ENCODE results near the gene APC2. TPM values are rescaled to one million over a fixed set of nuclear protein-coding genes. Genes with fewer than 3 reads are reported as not detected.

APC2 gene
- total and polyA plus RNA-seq, 7 donors: under 0.01 to 2.0 (median 1.1) TPM; not detected in 2

- DNase-seq: no peak
- WGBS, 2 donors: 43 to 55% methylated on average over 11 of the region's 11 CpGs
- no peaks in the 10 kb centered on the region for H3K36me3 ChIP-seq
- no peaks in the 10 kb centered on the region for H3K9me3 ChIP-seq
- no peak for TF ChIP-seq POLR2AphosphoS5 (IDR thresholded peaks at IDR 0.05)
- TF ChIP-seq POLR2A (IDR thresholded peaks at IDR 0.05): no peak
- peaks cover 0 to 12% (median 5%) of the 10 kb centered on the region in 3 donors for H3K27me3 ChIP-seq
- H3K4me3 ChIP-seq: peak overlapping the region in 3 of 4 donors; percentile 52 to 70 (median 56)
- peak overlapping the region in 1 of 4 donors; percentile 39 for H3K27ac ChIP-seq
- intact Hi-C loops (cut with DNase I): loop anchor here (5.0 kb wide), 1 partner anchor 85 kb away; no protein-coding TSS in a partner anchor
- H3K4me1 ChIP-seq: peaks cover 0 to 23% (median 21%) of the 10 kb centered on the region in 4 donors
Measured at GRCh38 chr19:1401889-1402217, 48.1 kb upstream of the APC2 start.

- DNase-seq: no peak
- no peak for TF ChIP-seq CTCF (IDR thresholded peaks at IDR 0.05)
- no peak for TF ChIP-seq EP300 (IDR thresholded peaks at IDR 0.05)
- TF ChIP-seq POLR2A (IDR thresholded peaks at IDR 0.05): no peak
- no peak for TF ChIP-seq POLR2AphosphoS5 (IDR thresholded peaks at IDR 0.05)
- Histone ChIP-seq H3K36me3 (no peaks in the 10 kb centered on the region), H3K4me3 (no peak overlapping the region), H3K4me1 (peaks cover 0 to 25% (median 22%) of the 10 kb centered on the region in 4 donors), H3K9me3 (no peaks in the 10 kb centered on the region), H3K27me3 (peaks cover 0 to 12% (median 5%) of the 10 kb centered on the region in 3 donors), H3K27ac (no peak overlapping the region)
- WGBS, 2 donors: 52% methylated on average over 25 of the region's 25 CpGs
- intact Hi-C loops (cut with DNase I): loop anchor here (5.0 kb wide), 1 partner anchor 85 kb away; no protein-coding TSS in a partner anchor
Measured at GRCh38 chr19:1402411-1403070, 47.4 kb upstream of the APC2 start.

GRCh38 chr19:1406774-1407527 is 43.0 kb upstream of the APC2 start:
- intact Hi-C loops (cut with DNase I): loop anchor here (2.0 to 5.0 kb wide), 3 partner anchors 24 to 130 kb away; partner anchors contain the start of genes FAM174C and NDUFS7
- TF ChIP-seq CTCF (IDR thresholded peaks at IDR 0.05) (peak in 3 of 4 experiments; percentile 6 to 45 (median 26)), POLR2AphosphoS5 (IDR thresholded peaks at IDR 0.05) (peak; percentile 16 to 47 (median 36)), POLR2A (IDR thresholded peaks at IDR 0.05) (no peak), EP300 (IDR thresholded peaks at IDR 0.05) (peak in 1 of 4 donors; percentile 37)
- 0 to 1% methylated on average over 72 of the region's 72 CpGs for WGBS, 2 donors

GRCh38 chr19:1407528-1408299 is 42.2 kb upstream of the APC2 start, which contains the start of gene DAZAP1:
DAZAP1 (plus strand) TSS chr19:1407586; CDS start chr19:1407774, 188 bp downstream.
- 1% methylated on average over 121 of the region's 121 CpGs for WGBS, 2 donors
- Histone ChIP-seq H3K36me3 (peaks cover 0 to 2% (median under 1%) of the 10 kb centered on the region in 4 donors), H3K27me3 (peaks cover 0 to 1% (median 0%) of the 10 kb centered on the region in 3 donors), H3K27ac (peak within 1 kb of the TSS; percentile 91 to 98 (median 94)), H3K4me3 (peak within 1 kb of the TSS; percentile 93 to 99 (median 94)), H3K4me1 (peaks cover 4 to 48% (median 46%) of the 10 kb centered on the region in 4 donors), H3K9me3 (no peaks in the 10 kb centered on the region)
- intact Hi-C loops (cut with DNase I): loop anchor here (2.0 to 5.0 kb wide), 3 partner anchors 25 to 130 kb away; partner anchors contain the start of genes FAM174C and NDUFS7
- peak; percentile 74 for DNase-seq
- TF ChIP-seq CTCF (IDR thresholded peaks at IDR 0.05) (no peak), POLR2AphosphoS5 (IDR thresholded peaks at IDR 0.05) (peak in 2 of 4 donors; percentile 46 to 61), EP300 (IDR thresholded peaks at IDR 0.05) (no peak), POLR2A (IDR thresholded peaks at IDR 0.05) (no peak)

More at GRCh38 chr19:1406774-1407527, 43.0 kb upstream of the APC2 start:
- H3K4me1 ChIP-seq: peaks cover 4 to 41% (median 39%) of the 10 kb centered on the region in 4 donors
- H3K36me3 ChIP-seq: no peaks in the 10 kb centered on the region
- peak; percentile 99 for DNase-seq
- no peaks in the 10 kb centered on the region for H3K9me3 ChIP-seq
- H3K4me3 ChIP-seq: peak overlapping the region; percentile 37 to 99 (median 93)
- H3K27me3 ChIP-seq: peaks cover 0 to 9% (median 0%) of the 10 kb centered on the region in 3 donors
- H3K27ac ChIP-seq: peak overlapping the region; percentile 79 to 98 (median 92)

Measured in sigmoid colon (tissue), 7 donors.